Panc1 (cell line): ENCODE data around the gene ETNK2. TPM values are rescaled to one million over a fixed set of nuclear protein-coding genes. Genes with fewer than 3 reads are reported as not detected.

ENCODE experiments used
- ATAC-seq: fragments of 200-7000 bp; cut with Tn5 transposase; 2 replicates; pipeline ENCODE4 v1.9.1; 2020; ENCODE audit warnings: mild to moderate bottlenecking, moderate library complexity
- BruUV-seq: library from RNA; stranded (reverse); fragments of 400-500 nt; replicated peaks from 2 replicates; lab custom pipeline; 2021; lab: Mats Ljungman, UMichigan
- CTCF ChIA-PET: fragments of 300-600 bp; sonication (Branson Sonifier 250); formaldehyde crosslinking; loops from one replicate; lab custom pipeline; 2022; ENCODE audit warnings: antibody characterized with exemption; lab: Charles Lee
- POLR2A ChIA-PET: fragments of 300-600 bp; sonication (Branson Sonifier 250); formaldehyde crosslinking; loops from one replicate; lab custom pipeline; 2022; ENCODE audit warnings: antibody characterized with exemption; lab: Charles Lee
- DNase-seq: peaks from one replicate; pipeline ENCODE4 v3.0.0-alpha.2; 2010; ENCODE audit warnings: low read depth, low spot score
- H3K27ac ChIP-seq: 2 replicates; pipeline ENCODE4 v1.5.1; 2011; ENCODE audit warnings: mild to moderate bottlenecking, low read length, inconsistent platforms
- H3K27me3 ChIP-seq: fragments of 200-500 bp; sonication (Bioruptor generic); 2 replicates; pipeline ENCODE4 v1.6.0; 2014; ENCODE audit warnings: low read length, inconsistent platforms; ENCODE audit not compliant: control insufficient read depth, insufficient read depth
- H3K36me3 ChIP-seq: fragments of 200-500 bp; sonication (Bioruptor generic); 2 replicates; pipeline ENCODE4 v1.5.1; 2014; ENCODE audit warnings: inconsistent platforms, mild to moderate bottlenecking, low read length, moderate library complexity; ENCODE audit not compliant: control insufficient read depth, insufficient read depth
- H3K4me1 ChIP-seq: 2 replicates; pipeline ENCODE4 v1.5.1; 2011; ENCODE audit warnings: inconsistent platforms, mild to moderate bottlenecking, low read length, moderate library complexity; ENCODE audit not compliant: control insufficient read depth, insufficient read depth
- H3K4me3 ChIP-seq, 2 experiments: 2 replicates each; pipeline ENCODE4 v1.5.1; 2011 to 2012; ENCODE audit warnings: low read depth in 2 of 2, low read length in 2 of 2, mild to moderate bottlenecking in 2 of 2, inconsistent platforms in 1 of 2, moderate library complexity in 1 of 2
- H3K9me3 ChIP-seq: fragments of 200-500 bp; sonication (Bioruptor generic); 2 replicates; pipeline ENCODE4 v1.5.1; 2014; ENCODE audit warnings: low read depth, mild to moderate bottlenecking, inconsistent platforms, low read length, moderate library complexity; ENCODE audit not compliant: control insufficient read depth, insufficient read depth
- POLR2AphosphoS5 ChIP-seq: IDR thresholded peaks from 2 replicates; pipeline ENCODE4 v1.6.1; 2012; ENCODE audit warnings: mild to moderate bottlenecking, low read depth, low read length, moderate library complexity
- REST ChIP-seq, 2 experiments: IDR thresholded peaks; 2 replicates each; pipeline ENCODE4 v1.6.1; 2011 to 2012; ENCODE audit warnings: low read depth in 2 of 2, control low read depth in 1 of 2, low read length in 1 of 2, mild to moderate bottlenecking in 1 of 2, moderate library complexity in 1 of 2; ENCODE audit not compliant: insufficient read depth in 1 of 2
- SIN3A ChIP-seq: IDR thresholded peaks from 2 replicates; pipeline ENCODE4 v1.6.1; 2012; ENCODE audit warnings: low read depth, mild to moderate bottlenecking, low read length, moderate library complexity, borderline replicate concordance; ENCODE audit not compliant: insufficient read depth
- TCF7L2 ChIP-seq: IDR thresholded peaks from 2 replicates; pipeline ENCODE4 v1.6.1; 2011; ENCODE audit warnings: mild to moderate bottlenecking, low read depth, low read length, inconsistent platforms
- in situ Hi-C: cut with HindIII; loops from 2 replicates; pipeline ENCODE4 v1.10.0; 2016; ENCODE audit warnings: low sequenced_read_pairs, low pct_unique_long_range_greater_than_20kb
- intact Hi-C: fragments of 100-400 bp; cut with micrococcal nuclease; formaldehyde crosslinking; loops from one replicate; pipeline ENCODE4 v1.10.0; 2022; ENCODE audit not compliant: unreplicated experiment
- total RNA-seq: library from RNA; stranded (reverse); gene quantifications from one replicate; pipeline ENCODE4 v1.2.1, GENCODE V29; 2021; ENCODE audit not compliant: unreplicated experiment
- TF ChIP-seq, protein P1 (sequence below): fragments of 450-650 bp; IDR thresholded peaks from 2 replicates; pipeline ENCODE4 v1.5.1; 2017; ENCODE audit warnings: mild to moderate bottlenecking

ETNK2 gene
- total RNA-seq, 1 experiment from 2014 or later = 6.7 TPM

- Histone ChIP-seq H3K36me3 (no peaks in the 10 kb centered on the region), H3K27ac (no peak within 1 kb of the TSS), H3K9me3 (peaks cover 11% of the 10 kb centered on the region; the same call in 1 of the 2 replicates), H3K4me3 (no peak within 1 kb of the TSS), H3K4me1 (no peaks in the 10 kb centered on the region; the same call in 1 of the 2 replicates), H3K27me3 (no peaks in the 10 kb centered on the region)
- no TSS peak for BruUV-seq
- DNase-seq (no peak), ATAC-seq (no peak)
- intact Hi-C loops (no loop called here), in situ Hi-C loops (no loop called here)
- no peak for TF ChIP-seq SIN3A
- no peak for TF ChIP-seq TCF7L2
- TF ChIP-seq REST (IDR thresholded peaks at IDR 0.05; ENCODE audit: insufficient read depth in 1 of 2, low read depth in 2 of 2, low read length in 1 of 2) = no peak
- no peak for TF ChIP-seq POLR2AphosphoS5
- TF ChIP-seq, protein P1, sequence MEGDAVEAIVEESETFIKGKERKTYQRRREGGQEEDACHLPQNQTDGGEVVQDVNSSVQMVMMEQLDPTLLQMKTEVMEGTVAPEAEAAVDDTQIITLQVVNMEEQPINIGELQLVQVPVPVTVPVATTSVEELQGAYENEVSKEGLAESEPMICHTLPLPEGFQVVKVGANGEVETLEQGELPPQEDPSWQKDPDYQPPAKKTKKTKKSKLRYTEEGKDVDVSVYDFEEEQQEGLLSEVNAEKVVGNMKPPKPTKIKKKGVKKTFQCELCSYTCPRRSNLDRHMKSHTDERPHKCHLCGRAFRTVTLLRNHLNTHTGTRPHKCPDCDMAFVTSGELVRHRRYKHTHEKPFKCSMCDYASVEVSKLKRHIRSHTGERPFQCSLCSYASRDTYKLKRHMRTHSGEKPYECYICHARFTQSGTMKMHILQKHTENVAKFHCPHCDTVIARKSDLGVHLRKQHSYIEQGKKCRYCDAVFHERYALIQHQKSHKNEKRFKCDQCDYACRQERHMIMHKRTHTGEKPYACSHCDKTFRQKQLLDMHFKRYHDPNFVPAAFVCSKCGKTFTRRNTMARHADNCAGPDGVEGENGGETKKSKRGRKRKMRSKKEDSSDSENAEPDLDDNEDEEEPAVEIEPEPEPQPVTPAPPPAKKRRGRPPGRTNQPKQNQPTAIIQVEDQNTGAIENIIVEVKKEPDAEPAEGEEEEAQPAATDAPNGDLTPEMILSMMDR = no peak
- CTCF ChIA-PET = no interaction called here
- POLR2A ChIA-PET = no interaction called here
Measured at GRCh38 chr1:204166219-204166618, 14.4 kb upstream of the ETNK2 start, which contains the start of gene REN. TSS of gene REN (minus strand) at chr1:204166337. CDS start at chr1:204166293, 44 bp downstream.

- in situ Hi-C loops = no loop called here
- intact Hi-C loops = loop anchor here (1.0 kb wide), 2 partner anchors 45 to 201 kb away; no protein-coding TSS in a partner anchor
Measured at GRCh38 chr1:204162494-204163074, 10.7 kb upstream of the ETNK2 start.

More at GRCh38 chr1:204162494-204163074, 10.7 kb upstream of the ETNK2 start:
- Histone ChIP-seq H3K27me3 (no peaks in the 10 kb centered on the region), H3K4me3 (no peak overlapping the region), H3K9me3 (no peaks in the 10 kb centered on the region), H3K36me3 (no peaks in the 10 kb centered on the region), H3K4me1 (no peaks in the 10 kb centered on the region; the same call in 1 of the 2 replicates), H3K27ac (no peak overlapping the region)
- DNase-seq = peak; percentile 58
- BruUV-seq = no TSS peak
- ATAC-seq = peak; percentile 95
- TF ChIP-seq, protein P1 = peak; percentile 99
- TF ChIP-seq SIN3A = no peak
- POLR2A ChIA-PET = no interaction called here
- CTCF ChIA-PET = interaction anchor here (0.5 to 1.6 kb wide), 8 partner anchors 10 to 236 kb away, joined by 3 to 9 read pairs (median 4); partner anchors contain the start of gene ETNK2
